Nasal cavity respiratory epithelium epithelial cell of viscerocranial mucosa (primary cell): ENCODE data around the gene B4GALNT3. TPM values are rescaled to one million over a fixed set of nuclear protein-coding genes. Genes with fewer than 3 reads are reported as not detected.

Source experiments
- total RNA-seq: library from RNA; depleted of rRNA; stranded (reverse); fragments of >200 nt; gene quantifications from 2 replicates; pipeline ENCODE4 v1.2.3, GENCODE V29; 2014

B4GALNT3 gene
- 4.7 and 22.9 TPM in 2 replicates for total RNA-seq

DNA sequence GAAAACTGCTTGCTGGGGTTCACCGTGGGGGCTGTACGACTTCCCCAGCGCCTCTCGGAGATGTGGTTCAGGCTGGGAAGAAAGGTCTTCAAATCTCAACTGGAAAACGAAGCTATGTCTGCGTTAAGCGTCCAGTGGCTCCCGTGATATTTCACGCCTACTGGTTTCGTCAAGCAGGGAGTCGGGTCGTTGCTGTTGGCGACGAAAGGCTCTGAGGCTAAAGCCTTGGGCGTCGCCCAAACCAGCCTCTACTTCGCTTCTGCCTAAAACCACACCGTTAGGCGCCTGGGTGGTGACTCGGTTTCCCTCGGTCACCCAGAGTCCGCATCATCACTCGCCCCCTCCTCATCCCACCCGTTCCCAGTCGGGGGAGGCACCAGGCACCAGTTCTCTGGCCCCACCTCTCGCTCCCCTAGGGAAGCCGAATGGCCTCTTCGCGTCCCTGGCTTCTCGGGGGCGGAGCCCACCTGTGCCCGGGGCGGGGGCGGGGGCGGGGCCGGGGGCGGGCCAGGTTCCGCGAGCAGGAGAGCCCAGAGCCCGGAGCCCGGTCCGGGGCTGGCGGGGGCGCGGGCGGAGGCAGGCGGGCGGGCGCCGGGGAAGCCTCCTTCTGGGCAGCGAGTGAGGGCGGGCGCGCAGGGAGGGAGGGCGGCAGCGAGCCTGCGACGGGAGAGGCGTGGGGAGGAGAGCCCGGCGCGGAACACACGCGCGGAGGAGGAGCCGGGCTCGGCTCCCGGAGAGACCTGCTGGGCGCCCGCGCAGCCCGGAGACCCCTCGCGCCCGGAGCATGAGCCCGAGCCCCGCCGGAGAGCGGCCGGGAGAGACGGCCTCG is at the start of gene B4GALNT3:
Gene B4GALNT3 (plus strand): TSS at position 510 of the 829 bp plus-strand sequence. CDS start 438 bp downstream, outside the sequence.

Other genes with a start within 250 kb of the B4GALNT3 start
- gene SLC6A12, start 245.8 kb upstream of the B4GALNT3 start, total RNA-seq, result 0.14 TPM in 1 of 2 replicates, not detected in the other
- under 0.01 and 0.64 TPM in 2 replicates for gene SLC6A13, start 197.1 kb upstream of the B4GALNT3 start, total RNA-seq
- gene KDM5A, start 70.6 kb upstream of the B4GALNT3 start, total RNA-seq, result 47.8 and 71.8 TPM in 2 replicates
- 2.8 and 4.8 TPM in 2 replicates for gene CCDC77, start 58.3 kb upstream of the B4GALNT3 start, total RNA-seq
- gene NINJ2, start 203.5 kb downstream of the B4GALNT3 start, total RNA-seq, result 0.36 TPM in 1 of 2 replicates, not detected in the other